Fibroblast of the aortic adventitia (primary cell): Measurements from ENCODE around the gene TBC1D12. TPM values are rescaled to one million over a fixed set of nuclear protein-coding genes. Genes with fewer than 3 reads are reported as not detected.

Source experiments
- DNase-seq: peaks from one replicate; pipeline ENCODE4 v3.0.0-alpha.2; 2010; ENCODE audit warnings: low read depth
- H3K4me3 ChIP-seq: 2 replicates; pipeline ENCODE4 v1.5.1; 2011; ENCODE audit warnings: low read depth, mild to moderate bottlenecking, control low read depth, low read length, moderate library complexity
- CTCF ChIP-seq: IDR thresholded peaks from 2 replicates; pipeline ENCODE4 v1.5.1; 2011; ENCODE audit warnings: mild to moderate bottlenecking, low read length, control low read depth, inconsistent platforms; ENCODE audit not compliant: insufficient read depth
- total RNA-seq: library from RNA; depleted of rRNA; stranded (reverse); fragments of >200 nt; gene quantifications from 2 replicates; pipeline ENCODE4 v1.2.3, GENCODE V29; 2012; ENCODE audit warnings: low replicate concordance

The TBC1D12 gene
- total RNA-seq, 1 donor, result 11.8 TPM

- TF ChIP-seq CTCF, result peak; percentile 62
- DNase-seq, result peak; percentile 91
- peak within 1 kb of the TSS; percentile 85 for H3K4me3 ChIP-seq
These were observed 39.7 kb upstream of the TBC1D12 start, which contains the start of gene NOC3L for GRCh38 chr10:94362360-94363250. Gene NOC3L, minus strand, starts transcription at chr10:94362939. Its CDS starts 101 bp downstream, at chr10:94362838.

DNA sequence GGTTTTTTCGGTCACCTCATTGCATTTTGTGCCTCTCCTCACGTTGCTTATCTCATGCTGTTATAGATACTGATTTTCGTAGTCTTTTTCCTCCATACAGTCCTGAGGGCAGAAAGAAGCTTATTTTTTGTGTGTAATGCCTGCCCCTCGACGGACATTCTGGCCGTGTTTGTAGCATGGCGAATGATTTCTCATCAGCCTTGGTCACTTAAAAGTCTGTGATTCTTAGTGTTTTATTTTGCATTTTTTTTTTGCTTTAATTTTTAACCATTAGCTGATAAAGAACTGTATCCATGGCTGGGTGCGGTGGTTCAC is 39.1 kb upstream of the TBC1D12 start:
- no peak for DNase-seq
- no peak for TF ChIP-seq CTCF
- peak overlapping the region; percentile 85 for H3K4me3 ChIP-seq

DNA sequence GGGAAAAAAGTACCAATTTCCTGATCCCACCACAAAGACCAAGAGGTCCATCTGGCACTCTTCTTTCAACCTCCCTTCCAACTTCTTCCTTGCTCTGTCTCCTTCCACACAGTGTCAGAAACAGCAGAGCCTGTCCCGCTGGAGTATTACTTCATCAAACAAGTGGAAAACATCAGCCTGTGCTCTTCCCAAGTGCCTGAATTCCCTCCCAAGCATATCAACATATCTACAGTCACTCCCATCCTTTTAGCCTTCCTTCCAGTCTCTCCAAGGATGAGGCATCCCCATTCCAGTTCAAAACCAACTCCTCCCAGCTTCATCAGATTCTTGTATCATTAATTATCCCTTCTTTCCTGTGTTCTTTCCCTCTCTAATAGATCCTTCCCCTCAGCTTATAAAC is 37.9 kb upstream of the TBC1D12 start:
- no peak overlapping the region for H3K4me3 ChIP-seq
- no peak for DNase-seq
- TF ChIP-seq CTCF, result no peak

GRCh38 chr10:94366382-94366781 is 36.0 kb upstream of the TBC1D12 start:
- no peak overlapping the region for H3K4me3 ChIP-seq
- no peak for DNase-seq
- no peak for TF ChIP-seq CTCF

GRCh38 chr10:94370501-94370900 is 31.8 kb upstream of the TBC1D12 start:
- H3K4me3 ChIP-seq, result no peak overlapping the region

DNA sequence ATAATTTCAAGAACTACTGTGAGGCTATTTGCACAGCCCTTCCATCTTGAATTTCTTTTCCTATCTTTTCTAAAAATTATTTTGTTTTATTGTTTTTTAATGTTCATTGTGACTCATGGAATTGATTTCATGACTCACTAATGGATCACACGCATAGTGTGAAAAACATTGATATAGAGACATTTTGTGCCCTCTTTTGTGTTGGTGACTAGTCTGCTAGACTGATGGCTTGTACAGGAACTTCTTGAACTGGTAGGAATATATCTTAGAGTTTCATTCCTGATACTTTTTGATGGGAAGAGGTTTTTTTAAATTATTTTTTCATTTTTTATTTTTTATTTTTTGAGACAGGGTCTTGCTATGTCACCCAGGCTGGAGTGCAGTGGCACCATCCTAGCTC is 27.0 kb upstream of the TBC1D12 start:
- no peak overlapping the region for H3K4me3 ChIP-seq
- TF ChIP-seq CTCF, result no peak
- DNase-seq, result no peak

More at GRCh38 chr10:94370501-94370900, 31.8 kb upstream of the TBC1D12 start:
- no peak for DNase-seq
- TF ChIP-seq CTCF, result no peak
